GF-D8 (cell line): ENCODE results near the gene CDV3.
"Not testable (repeated sequence)": the region's sequence is repeated elsewhere in the genome, so short reads cannot be mapped to it uniquely, and the experiment has no call there.

ENCODE experiments used
- DNase-seq: peaks from one replicate; lab custom pipeline; 2025; lab: John Stamatoyannopoulos, UW

The CDV3 gene, protein sequence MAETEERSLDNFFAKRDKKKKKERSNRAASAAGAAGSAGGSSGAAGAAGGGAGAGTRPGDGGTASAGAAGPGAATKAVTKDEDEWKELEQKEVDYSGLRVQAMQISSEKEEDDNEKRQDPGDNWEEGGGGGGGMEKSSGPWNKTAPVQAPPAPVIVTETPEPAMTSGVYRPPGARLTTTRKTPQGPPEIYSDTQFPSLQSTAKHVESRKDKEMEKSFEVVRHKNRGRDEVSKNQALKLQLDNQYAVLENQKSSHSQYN

DNA sequence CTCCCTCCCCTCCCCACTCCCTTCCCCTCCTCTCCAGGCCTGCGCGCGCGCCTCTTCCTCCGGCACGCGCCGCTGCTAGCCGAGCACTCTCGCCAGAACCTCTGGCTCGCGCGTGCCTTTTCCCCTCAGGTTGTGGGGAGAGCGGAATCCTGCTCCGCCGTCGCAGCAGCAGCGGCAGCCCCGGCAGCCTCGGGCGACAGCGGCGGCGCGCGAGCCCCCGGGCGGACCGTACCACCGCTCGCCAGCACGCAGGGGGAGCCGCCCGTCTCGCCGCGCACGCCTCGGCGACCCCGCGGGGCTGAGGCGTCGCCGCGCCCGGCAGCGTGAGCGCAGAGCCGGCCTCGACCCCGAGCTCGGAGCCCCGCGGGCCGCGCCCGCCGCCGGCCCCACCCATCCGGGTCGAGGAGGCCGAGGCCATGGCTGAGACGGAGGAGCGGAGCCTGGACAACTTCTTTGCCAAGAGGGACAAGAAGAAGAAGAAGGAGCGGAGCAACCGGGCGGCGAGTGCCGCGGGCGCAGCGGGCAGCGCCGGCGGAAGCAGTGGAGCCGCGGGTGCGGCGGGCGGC is at the start of gene CDV3:
TSS of gene CDV3 (plus strand) at position 58 of the 566 bp plus-strand sequence. CDS start at position 417, 359 bp downstream.
- no peak for DNase-seq

DNA sequence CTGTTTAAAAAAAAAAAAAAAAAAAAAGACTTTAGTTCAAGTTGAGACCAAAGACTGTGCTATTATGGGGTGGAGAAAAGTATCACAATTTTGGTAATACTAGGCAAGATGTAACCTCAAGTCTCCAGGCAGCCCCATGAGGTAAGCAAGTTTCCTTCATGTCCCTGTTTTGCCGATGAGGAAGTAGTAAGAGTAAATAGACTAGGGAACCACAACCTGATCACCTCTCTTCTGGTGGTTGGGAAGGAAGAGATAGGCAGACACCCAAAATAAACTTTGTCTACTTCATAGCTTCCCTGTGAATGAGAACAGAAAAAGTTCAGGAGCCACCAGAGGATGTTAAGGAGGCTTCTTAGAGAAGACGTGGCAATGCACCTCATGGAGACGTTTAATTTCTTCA is 49.7 kb upstream of the CDV3 start:
- not testable (repeated sequence) for DNase-seq

DNA sequence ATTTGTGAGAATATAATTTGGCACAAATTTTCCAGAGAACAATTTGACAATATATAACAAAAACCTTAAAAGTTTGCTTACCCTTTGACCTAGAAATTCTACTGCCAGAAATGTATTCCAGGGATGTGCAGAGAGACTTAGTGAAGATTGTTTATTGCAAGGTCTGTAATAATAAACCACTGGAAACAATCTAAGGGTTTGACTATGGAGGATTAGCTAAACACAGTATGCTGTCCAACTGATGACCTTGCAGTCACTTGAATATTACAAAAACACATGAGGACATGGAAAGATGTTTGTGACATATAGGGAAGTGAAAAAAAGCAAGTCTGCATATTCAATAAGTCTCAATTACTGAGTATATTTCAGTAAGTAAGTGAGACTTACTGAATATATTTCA is 48.1 kb upstream of the CDV3 start:
- no peak for DNase-seq

DNA sequence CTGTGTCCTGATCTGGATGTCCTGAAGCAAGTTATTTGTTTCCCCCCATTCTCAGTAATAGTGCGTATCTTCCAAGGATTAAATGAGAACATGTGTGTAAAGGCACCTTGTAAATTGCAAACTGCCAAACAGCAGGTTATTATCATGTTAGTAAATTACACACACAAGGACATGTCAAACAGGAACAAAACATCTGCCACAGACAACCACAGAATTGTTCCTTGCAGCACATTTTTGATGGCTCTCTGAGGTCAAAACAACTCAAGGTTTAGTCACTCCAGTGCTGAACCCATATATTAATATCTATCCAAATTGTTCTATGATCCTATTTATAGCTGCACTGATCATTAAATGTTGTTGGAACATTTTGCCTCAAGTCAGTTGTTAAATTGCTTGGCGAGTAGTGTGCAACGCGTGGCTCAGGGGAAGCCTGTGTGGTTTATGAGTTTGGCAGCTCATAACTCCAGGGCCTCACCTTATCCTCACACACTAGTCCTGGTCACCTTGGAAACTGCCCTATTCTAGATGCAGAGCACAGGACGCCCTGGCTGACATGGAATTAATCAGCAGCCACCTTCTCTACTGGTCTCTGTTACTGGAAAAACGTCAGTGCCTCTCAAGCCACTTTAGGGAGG is 46.3 kb upstream of the CDV3 start:
- no peak for DNase-seq

DNA sequence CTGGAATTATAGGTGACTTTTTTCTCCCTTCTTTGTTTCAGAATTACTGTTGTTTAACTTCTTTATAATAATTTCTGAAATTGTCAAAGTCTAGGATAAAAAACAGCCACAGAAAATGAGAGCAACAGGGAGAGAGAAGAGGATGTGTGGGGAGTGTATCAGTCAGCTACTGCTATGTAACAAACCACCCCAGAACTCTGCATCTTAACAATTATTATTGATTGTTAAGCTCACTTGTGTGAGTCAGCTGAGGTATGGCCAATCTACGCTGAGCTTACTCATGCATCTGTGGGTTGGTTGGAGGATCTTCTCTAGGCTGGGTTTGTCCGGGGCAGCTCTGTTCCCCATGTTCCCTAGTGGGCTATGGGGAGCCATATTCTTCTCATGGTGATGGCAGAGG is 43.7 kb upstream of the CDV3 start:
- no peak for DNase-seq

DNA sequence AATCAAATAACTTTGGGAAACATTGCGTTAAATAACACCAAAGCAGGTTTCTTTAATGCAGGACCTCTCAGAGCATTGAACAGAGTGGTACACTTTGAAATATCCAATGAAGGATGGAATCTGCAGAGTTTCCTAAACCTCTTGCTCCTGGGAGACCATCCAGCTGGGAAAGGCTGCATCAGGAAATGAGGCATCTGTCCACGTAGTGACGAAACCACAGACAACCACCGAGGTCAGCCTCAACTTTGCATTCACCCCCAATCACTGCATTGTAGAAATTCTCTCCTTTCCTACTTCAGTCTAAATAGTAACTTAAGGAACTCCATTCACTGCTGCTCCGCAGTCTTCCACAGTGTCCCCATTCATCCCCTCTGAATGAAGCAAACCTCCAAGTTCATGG is 41.5 kb upstream of the CDV3 start:
- DNase-seq = no peak

DNA sequence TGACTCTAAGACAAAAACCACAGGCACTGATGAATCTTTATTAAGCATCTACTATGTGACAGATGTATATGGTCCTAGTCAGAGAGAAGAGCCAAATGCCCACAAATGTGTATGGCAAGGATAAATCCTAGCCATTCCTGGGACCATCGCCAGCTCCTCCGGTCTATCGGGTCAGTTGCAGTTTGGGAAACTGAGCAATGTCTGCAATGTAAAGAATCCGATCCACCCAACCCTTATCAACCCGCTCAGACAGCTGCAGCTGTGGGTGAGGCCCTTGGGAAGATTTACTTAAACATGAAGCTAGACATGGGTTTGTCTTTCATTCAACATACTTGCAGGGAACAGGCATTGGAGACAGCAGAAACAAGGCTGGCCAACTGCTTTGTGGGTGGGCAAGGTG is 40.5 kb upstream of the CDV3 start:
- no peak for DNase-seq

DNA sequence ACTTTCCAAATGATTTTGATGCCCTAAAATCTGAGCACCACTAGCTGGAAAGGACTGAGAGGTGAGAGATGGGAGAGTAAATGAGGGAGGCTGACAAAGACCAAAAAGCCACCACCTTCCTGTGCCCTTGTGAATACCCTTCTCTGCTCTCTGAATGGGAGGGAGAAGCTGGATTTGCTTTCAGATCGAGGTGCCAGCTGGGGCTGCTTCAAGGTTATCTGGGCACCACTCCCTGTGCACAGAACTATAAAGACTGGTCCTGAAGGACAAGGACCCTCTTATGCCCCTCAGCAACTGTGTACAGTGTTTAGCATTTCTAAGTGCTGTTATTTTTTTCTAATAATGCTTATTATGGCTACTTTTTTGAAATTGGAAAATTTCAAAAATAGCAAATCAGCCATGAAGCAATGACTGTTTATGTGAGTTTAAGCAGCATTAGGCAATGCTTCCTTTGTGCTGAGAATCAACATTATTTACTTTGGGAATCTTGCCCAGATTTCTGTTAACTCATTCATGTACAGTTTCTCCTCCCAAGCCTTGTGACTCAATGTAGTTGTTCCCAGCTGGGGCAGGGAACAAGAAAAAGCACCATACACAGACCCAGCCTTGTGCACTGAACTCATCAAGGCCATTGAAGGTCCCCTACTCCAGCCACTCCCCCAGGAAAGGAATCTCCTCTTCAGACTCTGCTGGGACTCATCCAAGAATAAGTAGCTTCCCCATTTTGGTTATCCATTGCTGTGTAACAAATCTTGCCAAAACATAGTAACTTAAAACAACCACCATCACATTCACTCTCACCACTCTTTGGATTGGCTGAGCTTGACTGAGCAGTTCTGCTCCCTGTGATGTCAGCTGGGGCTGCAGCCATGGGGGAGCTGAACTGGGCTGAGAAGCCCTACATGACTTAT is 37.3 kb upstream of the CDV3 start:
- DNase-seq = no peak

DNA sequence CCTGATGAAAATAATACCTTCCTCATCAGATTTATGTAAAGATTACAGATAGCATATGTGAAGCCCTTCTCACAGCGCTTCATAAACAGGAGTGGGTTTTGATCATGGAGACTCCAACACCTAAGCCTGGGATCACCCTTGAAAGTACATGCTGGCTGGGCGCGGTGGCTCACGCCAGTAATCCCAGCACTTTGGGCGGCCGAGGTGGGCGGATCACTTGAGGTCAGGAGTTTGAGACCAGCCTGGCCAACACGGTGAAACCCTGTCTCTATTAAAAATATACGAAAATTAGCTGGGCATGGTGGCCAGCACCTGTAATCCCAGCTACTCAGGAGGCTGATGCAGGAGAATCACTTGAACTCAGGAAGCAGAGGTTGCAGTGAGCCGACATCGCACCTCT is 36.4 kb upstream of the CDV3 start:
- not testable (repeated sequence) for DNase-seq

DNA sequence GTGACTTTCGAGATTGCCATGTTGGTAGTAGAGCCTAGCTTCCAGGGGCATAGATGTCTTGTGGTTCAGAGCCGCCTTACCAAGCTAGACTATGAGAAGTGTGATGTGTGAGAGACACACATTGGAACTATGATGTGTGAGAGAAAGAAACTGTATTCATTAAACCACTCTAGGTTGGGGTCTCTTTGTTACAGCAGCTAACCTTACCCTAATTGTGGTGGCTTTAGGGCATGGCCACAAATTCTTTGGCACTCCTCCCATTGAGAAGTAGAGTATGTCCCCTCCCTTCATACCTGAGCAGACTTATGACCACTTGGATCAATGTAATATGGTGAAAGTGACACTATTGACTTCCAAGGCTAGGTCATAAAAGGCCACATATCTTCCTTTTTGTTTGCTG is 35.3 kb upstream of the CDV3 start:
- DNase-seq = no peak

DNA sequence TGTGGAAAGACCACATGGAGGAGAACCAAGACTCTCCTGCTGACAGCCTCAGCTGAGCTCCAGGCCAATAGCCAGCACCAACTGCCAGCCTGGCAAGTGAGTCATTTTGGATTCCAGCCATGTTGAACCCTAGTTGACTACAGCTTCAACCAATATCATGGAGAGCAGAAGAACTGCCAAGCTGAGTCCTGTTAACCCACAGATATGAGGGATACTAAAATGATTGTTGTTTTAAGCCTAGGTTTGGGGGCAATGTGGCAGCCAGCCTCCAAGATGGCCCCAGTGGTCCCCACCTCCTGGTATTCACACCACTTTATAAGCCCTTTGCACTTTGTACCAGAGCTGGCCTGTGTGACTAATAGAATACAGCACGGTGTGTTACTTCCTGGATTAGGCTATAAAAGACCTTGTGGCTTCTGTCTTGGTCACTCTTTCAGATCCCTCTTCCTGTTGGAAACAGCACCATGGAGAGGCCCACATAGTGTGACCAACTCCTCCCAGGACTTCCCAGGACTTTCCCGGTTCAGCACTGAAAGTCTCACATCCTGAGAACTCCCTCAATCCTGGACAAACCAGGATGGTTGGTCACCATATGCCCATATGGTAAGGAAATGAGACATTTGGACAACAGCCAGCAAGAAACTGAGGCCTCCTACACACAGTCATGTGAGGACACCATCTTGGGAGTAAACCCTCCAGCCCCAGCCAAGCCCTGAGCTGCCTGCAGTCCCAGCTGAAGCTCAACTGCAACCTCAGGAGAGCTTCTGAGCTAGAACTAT is 32.4 kb upstream of the CDV3 start:
- DNase-seq = no peak

DNA sequence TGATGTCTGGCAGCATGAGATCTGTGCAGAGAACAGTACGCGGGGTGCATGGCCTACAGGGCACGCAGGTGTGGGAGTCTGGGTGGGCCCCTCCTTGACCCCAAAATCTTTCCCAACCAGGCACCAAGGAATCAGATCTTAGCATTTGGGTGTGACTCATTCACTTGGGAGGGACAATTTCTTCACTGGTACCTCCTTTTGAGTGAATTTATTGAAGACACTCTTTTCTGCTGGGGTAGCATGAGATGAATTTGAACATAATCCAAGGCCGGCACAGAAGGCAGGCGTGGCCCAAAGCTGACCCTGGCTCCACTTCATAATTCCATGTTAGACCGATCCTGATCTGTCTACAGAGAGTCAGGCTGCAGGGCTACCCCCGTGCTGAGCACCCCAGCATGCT is 30.6 kb upstream of the CDV3 start:
- no peak for DNase-seq

DNA sequence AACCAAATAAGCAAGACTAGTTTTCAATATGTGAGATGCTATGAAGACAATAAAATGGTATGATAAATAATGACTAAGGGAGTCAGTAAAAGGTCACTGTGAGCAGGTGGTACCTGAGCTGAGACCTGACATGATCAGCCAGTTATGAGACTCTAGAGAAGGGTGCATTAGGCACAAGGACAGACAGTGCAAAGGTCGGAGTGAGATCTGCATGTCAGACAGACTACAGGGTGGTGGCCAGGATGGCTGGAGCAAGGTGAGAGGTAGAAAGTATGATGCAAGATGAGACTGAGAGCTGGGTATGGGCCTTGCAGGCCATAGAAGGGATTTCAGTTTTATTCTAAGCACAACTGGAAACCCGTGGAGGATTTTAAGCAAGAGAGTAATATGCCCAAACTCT is 28.5 kb upstream of the CDV3 start:
- not testable (repeated sequence) for DNase-seq

DNA sequence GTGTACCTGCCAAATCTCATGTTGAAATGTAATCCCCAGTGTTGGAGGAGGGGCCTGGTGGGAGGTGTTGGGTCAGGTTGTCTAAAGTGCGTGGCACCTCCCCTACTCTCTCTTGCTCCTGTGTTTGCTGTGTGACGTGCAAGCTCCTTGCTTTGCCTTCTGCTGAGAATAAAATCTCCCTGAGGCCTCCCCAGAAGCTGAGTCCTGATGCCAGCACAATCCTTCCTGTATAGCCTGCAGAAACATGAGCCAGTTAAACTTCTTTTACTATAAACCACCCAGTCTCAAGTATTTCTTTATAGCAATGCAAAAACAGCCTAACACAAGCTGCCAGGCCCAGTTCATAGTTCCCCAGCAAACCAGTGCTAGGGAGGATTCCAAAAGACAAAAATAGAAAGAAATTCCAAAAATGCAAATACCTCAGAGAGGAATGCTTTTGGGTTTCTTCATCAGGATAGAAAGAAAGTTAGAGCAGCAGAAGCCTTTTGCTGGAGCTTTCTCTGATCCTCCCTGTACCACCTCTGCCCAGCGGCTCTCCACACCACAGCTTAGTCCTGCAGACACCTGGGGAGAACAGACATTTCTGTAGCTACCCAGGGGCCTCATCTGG is 25.9 kb upstream of the CDV3 start:
- no peak for DNase-seq

DNA sequence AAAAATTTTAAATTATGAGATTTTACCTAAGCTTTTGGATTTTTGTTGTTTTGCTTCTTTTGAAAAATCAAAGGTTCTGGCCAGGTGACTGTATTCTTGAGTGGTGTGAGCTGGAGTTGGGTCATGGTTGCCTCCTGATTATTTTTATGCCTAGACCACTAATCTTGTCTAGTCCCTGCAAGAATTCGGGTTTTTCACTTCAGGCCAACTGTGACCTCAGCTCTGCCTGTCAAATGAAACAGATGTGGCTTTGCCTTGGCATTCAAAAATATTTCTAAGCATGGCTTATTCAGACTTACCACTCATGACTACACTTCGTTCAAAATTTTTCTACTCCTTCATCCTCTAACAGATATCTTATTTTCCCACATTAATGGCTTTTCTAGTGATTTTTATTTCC is 25.4 kb upstream of the CDV3 start:
- no peak for DNase-seq

DNA sequence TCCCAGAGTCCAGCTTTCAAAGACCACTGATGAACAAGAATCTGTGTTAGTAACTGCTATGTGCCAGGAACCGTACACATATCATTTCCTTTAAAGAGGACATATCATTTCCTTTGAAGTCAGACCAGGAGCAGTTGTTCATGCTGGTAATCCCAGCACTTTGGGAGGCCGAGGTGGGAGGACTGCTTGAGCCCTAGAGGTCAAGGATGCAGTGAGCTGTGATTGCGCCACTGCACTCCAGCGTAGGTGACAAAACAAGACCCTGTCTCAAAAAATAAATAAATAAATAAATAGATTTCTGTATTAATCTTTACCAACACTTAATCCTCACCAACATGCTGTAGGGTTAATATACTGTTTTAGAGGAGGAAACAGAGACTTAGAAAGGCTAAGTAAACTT is 23.9 kb upstream of the CDV3 start:
- no peak for DNase-seq

DNA sequence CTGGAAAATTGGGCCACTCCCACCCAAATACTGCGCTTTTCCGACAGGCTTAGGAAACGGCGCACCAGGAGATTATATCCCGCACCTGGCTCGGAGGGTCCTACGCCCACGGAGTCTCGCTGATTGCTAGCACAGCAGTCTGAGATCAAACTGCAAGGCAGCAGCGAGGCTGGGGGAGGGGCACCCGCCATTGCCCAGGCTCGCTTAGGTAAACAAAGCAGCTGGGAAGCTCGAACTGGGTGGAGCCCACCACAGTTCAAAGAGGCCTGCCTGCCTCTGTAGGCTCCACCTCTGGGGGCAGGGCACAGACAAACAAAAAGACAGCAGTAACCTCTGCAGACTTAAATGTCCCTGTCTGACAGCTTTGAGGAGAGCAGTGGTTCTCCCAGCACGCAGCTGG is 21.9 kb upstream of the CDV3 start:
- not testable (repeated sequence) for DNase-seq

DNA sequence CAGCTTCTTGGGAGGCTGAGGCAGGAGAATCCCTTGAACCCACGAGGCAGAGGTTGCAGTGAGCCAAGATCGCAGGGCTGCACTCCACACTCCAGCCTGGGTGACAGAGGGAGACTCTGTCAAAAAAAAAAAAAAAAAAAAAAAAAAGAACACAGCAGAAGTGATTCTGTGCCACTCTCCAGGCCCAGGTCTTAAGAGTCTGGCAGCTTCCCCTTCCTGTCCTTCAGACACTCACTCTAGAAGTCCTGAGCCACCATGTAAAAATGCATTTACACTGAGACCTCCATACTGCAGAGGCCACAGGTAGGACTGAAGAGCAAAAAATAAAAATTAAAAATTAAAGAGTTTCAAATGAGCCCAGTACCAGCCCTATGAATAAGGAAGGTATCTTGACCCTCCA is 11.8 kb upstream of the CDV3 start:
- no peak for DNase-seq

DNA sequence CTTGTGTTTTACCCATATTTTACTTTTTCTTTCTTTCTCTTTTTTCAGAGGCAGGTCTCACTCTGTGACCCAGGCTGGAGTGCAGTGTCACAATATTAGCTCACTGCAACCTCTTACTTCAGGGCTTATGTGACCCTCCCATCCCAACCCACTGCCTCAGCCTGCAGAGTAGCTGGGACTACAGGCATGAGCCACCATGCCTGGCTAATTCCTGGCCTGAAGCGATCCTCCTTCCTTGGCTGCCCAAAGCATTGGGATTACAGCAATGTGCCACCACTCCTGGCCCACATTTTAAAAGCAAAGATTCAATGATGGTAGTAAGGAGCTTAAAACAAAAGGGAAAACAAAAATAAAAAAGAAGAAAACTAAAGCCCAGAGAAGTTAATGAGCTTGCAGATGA is 11.1 kb upstream of the CDV3 start:
- no peak for DNase-seq

DNA sequence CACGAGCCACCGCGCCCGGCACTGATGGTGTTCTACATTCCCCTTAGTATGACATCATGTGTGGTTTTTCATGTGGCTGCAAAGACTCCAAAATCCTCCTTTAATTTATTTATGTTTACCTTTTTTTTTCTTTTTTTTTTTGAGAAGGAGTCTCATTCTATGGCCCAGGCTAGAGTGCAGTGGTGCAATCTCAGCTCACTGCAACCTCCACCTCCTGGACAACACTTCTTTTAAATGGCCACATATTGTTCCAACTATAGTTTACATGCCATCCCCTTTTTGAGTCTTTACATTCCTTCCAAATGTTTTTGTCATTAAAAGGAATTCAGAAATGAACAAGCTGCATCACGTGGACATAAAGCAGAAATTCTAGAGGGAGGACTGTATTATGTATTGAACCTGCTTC is 10.3 kb upstream of the CDV3 start:
- no peak for DNase-seq

DNA sequence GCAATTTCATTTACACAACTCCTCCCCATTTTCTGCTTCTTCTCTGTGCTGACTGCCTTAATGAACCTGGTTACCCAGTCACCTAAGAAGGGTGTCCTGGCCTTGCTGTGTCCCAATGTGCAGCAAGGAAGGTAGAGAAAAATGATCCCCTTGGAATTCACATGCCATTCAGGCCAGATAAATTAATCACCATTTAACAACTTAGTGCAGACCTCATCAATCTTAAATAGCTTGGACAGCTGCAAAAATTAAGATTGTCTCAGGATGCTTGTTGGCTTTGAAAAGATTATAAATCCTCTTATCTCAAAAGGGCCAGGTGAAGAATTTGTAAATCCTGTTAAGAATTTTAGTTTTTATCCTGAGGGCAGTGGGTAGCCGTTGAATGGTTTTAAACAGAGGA is 9.7 kb upstream of the CDV3 start:
- no peak for DNase-seq
